T-helper 9 cell (primary cell): ENCODE results near the gene PROS1.
"Not testable (repeated sequence)": the region's sequence is repeated elsewhere in the genome, so short reads cannot be mapped to it uniquely, and the experiment has no call there.

Experiments used
- DNase-seq: peaks from one replicate; pipeline ENCODE4 v3.0.0-alpha.2; 2020

Gene PROS1

GRCh38 chr3:93969443-93969842 is 4.3 kb downstream of the PROS1 start:
- DNase-seq = no peak

GRCh38 chr3:93965106-93965505 is 8.6 kb downstream of the PROS1 start:
- not testable (repeated sequence) for DNase-seq

GRCh38 chr3:93962798-93963197 is 10.9 kb downstream of the PROS1 start:
- DNase-seq = no peak

- DNase-seq = no peak
These were observed 12.2 kb downstream of the PROS1 start for GRCh38 chr3:93961489-93961888.

GRCh38 chr3:93961026-93961425 is 12.7 kb downstream of the PROS1 start:
- DNase-seq = no peak

- not testable (repeated sequence) for DNase-seq
These were observed 23.7 kb downstream of the PROS1 start for GRCh38 chr3:93949958-93950357.

GRCh38 chr3:93937485-93937884 is 36.2 kb downstream of the PROS1 start:
- not testable (repeated sequence) for DNase-seq

- DNase-seq = no peak
These were observed 37.1 kb downstream of the PROS1 start for GRCh38 chr3:93936549-93936948.

GRCh38 chr3:93934366-93935046 is 39.2 kb downstream of the PROS1 start:
- DNase-seq = no peak

- DNase-seq = no peak
These were observed 42.0 kb downstream of the PROS1 start for GRCh38 chr3:93931597-93932229.

GRCh38 chr3:93930041-93930440 is 43.7 kb downstream of the PROS1 start:
- DNase-seq = no peak

- no peak for DNase-seq
These were observed 46.9 kb downstream of the PROS1 start for GRCh38 chr3:93926789-93927188.

- DNase-seq = no peak
These were observed 49.2 kb downstream of the PROS1 start for GRCh38 chr3:93924491-93924890.

- no peak for DNase-seq
These were observed 50.7 kb downstream of the PROS1 start for GRCh38 chr3:93923006-93923405.

- not testable (repeated sequence) for DNase-seq
These were observed 56.1 kb downstream of the PROS1 start for GRCh38 chr3:93917546-93918029.

GRCh38 chr3:93913623-93914022 is 60.1 kb downstream of the PROS1 start:
- not testable (repeated sequence) for DNase-seq

- DNase-seq = no peak
These were observed 62.5 kb downstream of the PROS1 start for GRCh38 chr3:93911206-93911605.

- DNase-seq = no peak
These were observed 63.6 kb downstream of the PROS1 start for GRCh38 chr3:93910097-93910496.

GRCh38 chr3:93907132-93907531 is 66.6 kb downstream of the PROS1 start:
- no peak for DNase-seq

GRCh38 chr3:93906245-93906644 is 67.5 kb downstream of the PROS1 start:
- DNase-seq = no peak

- no peak for DNase-seq
These were observed 69.1 kb downstream of the PROS1 start for GRCh38 chr3:93904568-93904967.

GRCh38 chr3:93878250-93879017 is 95.3 kb downstream of the PROS1 start:
- DNase-seq = not testable (repeated sequence)

GRCh38 chr3:93877427-93877826 is 96.3 kb downstream of the PROS1 start:
- DNase-seq = not testable (repeated sequence)

GRCh38 chr3:93873412-93873811 is 100.3 kb downstream of the PROS1 start:
- DNase-seq = not testable (repeated sequence)
